Astrocyte of the cerebellum (primary cell): ENCODE measurements around the gene SAMD8.
A peak's percentile ranks its signal among the peaks of the same experiment; 100 is the strongest.

Experiments
- DNase-seq: peaks from one replicate; pipeline ENCODE4 v3.0.0-alpha.2; 2011; ENCODE audit warnings: low read depth
- H3K4me3 ChIP-seq: 2 replicates; pipeline ENCODE4 v1.5.1; 2011; ENCODE audit warnings: mild to moderate bottlenecking, low read depth, low read length, moderate library complexity
- in situ Hi-C: cut with HindIII; loops from 2 replicates; pipeline ENCODE4 v1.10.0; 2017; ENCODE audit warnings: low sequenced_read_pairs
- TF ChIP-seq, protein P1 (sequence below): IDR thresholded peaks from 2 replicates; pipeline ENCODE4 v1.5.1; 2012; ENCODE audit warnings: low read length, low read depth, moderate library complexity, mild to moderate bottlenecking; ENCODE audit errors: missing control alignments

Gene SAMD8

DNA sequence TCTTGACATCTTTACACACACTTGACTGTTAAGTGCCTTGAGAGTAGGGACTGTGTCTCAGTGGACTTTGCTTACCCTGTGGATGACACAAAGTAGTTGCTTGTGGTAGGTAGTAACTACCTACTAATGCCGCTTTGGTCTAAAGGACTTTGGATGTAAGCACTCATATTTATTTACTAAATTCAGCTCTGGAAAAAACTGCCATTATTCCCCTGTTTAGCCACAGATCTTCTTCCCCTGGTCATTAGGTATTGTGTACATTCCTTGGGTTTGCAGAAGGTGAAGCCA is 96.3 kb downstream of the SAMD8 start:
- no peak for DNase-seq
- TF ChIP-seq, protein P1, sequence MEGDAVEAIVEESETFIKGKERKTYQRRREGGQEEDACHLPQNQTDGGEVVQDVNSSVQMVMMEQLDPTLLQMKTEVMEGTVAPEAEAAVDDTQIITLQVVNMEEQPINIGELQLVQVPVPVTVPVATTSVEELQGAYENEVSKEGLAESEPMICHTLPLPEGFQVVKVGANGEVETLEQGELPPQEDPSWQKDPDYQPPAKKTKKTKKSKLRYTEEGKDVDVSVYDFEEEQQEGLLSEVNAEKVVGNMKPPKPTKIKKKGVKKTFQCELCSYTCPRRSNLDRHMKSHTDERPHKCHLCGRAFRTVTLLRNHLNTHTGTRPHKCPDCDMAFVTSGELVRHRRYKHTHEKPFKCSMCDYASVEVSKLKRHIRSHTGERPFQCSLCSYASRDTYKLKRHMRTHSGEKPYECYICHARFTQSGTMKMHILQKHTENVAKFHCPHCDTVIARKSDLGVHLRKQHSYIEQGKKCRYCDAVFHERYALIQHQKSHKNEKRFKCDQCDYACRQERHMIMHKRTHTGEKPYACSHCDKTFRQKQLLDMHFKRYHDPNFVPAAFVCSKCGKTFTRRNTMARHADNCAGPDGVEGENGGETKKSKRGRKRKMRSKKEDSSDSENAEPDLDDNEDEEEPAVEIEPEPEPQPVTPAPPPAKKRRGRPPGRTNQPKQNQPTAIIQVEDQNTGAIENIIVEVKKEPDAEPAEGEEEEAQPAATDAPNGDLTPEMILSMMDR, result no peak
- H3K4me3 ChIP-seq, result no peak overlapping the region
- in situ Hi-C loops, result no loop called here

DNA sequence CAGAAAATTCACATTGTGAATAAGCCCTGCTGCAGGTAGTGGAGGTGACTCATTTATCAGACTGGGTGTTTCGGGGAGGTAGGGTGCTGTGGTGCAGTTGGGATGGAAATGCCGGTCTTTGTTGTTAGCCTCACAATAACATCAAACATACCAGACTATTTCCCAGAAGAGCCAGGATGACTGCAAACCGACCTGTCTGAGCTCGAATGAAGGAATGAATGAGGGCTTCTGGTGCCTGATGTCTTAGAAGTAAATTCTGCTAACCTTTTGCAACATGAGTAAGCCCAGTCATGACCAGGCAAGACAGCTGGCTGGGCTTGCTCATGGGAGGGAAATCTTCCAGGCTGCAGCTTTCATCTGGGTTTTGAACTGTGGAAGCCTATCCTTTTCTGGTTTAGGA is 96.7 kb downstream of the SAMD8 start:
- H3K4me3 ChIP-seq, result no peak overlapping the region
- TF ChIP-seq, protein P1, result no peak
- in situ Hi-C loops, result no loop called here
- DNase-seq, result no peak

DNA sequence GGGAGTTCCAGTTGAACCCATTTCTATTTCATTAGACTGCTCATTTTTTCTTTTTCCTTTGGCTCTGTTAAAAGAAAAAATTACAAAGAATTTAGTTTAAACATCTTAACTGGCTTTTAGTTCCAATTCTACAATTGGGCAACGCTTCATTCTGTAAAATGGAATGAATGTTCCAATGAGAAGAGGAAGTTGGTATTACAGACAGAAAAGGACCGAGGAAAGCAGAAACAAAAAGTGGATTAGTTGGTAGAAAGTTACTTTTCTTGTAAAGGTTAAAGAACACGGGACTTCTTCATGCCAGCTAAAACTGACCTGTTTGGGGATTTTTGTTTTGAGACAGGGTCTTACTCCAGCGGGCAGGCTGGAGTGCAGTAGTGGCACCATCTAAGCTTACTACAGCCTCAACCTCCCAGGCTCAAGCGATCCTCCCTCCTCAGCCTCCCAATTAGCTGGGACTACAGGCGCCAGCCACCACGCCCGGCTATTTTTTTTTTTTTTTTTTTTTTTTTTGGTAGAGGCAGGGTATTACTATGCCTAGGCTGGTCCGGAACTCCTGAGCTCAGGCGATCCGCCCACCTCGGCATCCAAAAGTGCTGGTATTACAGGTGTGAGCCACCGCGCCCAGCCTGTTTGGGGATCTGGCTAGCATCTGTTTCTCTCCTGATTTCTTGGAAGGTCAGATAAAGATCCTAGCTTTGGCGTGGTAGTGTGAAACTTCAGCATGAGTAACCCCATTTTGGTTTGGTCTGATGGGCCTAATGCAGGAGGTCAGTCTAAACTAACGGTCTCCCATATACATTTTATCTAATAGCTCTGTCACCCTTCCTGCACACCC is 97.8 kb downstream of the SAMD8 start:
- in situ Hi-C loops, result no loop called here
- TF ChIP-seq, protein P1, result no peak
- H3K4me3 ChIP-seq, result peak overlapping the region; percentile 78
- no peak for DNase-seq

DNA sequence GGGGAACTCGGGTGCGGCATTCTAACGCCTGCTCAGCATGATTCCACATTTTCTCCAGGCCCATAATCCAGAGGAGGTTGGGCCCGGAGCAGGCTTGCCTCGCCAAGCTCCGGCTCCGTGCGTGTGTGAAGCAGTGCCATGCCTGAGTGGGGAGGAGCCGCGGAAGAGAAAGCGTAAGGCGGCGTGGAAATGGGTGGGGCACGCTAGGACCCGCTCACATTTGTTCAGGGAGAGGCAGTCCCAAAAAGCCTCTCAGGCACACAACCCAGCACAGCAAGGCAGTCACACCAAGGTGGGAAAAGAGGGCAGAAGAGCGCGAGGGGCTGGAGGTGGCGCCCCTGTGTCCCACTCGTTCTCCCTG is 98.4 kb downstream of the SAMD8 start:
- H3K4me3 ChIP-seq, result peak overlapping the region; percentile 78
- TF ChIP-seq, protein P1, result no peak
- peak; percentile 29 for DNase-seq
- in situ Hi-C loops, result no loop called here

DNA sequence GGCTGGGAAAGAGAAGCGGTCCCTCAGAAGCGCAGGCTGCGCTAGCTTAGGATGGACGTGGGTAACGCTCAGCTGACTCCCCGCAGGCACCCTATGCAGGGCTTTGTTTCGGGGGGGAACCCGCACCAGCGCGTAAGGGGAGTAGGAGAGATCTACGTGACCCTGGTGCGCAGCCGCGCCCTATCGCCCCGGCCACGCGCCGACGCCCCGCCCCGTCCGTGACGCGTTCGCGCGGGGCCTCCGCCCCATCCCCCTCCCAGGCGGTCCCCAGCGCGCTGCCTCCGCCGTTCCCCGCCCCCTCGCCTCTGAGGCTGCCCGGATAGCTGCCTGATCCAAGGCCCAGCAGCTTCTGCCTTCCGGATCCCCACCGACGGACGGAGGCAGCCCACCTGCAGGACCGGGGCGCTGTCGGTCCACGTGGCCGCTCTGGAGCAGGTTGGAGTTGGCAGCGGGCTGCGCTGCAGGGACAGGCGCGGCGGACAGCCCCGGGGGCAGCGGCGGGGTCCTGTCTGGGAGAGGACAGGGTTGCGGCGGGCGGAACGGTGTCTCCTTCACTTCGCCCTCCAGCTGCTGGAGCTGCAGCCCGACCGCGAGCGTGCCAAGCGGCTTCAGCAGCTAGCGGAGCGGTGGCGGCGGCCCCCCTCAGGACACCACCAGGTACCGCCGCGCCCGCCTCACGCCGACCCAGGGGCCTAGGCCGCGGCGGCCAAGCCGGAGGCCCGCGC is 99.0 kb downstream of the SAMD8 start, which contains the start of gene VDAC2:
Gene VDAC2 (plus strand): TSS at position 515 of the 725 bp plus-strand sequence. CDS start 363 bp downstream, outside the sequence.
- H3K4me3 ChIP-seq, result peak within 1 kb of the TSS; percentile 78
- DNase-seq, result peak; percentile 42
- in situ Hi-C loops, result no loop called here
- TF ChIP-seq, protein P1, result no peak

DNA sequence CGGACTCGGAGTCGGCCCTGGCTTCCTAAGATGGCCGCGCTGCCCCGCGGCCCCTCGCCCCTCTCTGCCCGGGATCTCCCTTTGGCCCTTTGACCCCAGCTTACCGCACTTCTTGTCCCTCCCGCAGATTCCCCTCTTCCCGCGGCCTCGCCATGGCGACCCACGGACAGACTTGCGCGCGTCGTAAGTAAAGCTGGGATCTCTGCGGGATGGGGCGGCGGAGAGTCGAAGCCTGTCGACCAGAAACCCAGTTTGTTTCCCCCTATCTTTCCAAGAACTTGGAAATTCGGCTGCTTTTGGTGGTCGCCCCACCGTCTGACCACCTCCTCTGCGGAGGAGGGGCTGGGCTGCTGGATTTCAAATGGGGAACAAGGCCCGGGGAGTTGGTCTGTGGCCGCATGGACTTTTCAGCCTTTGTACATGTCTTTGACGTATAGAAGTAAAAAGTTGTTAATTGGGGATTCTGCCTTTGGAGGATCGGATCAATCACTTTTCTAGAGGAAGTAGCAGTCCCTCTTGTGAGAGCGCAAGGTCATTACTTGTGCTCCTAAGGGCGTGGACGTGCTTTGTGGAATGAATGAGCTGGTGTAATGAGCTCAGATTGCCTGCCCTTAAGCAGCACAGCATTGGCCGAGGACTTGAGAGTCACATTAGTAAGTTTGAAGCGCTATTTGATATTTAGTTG is 99.7 kb downstream of the SAMD8 start:
- peak overlapping the region; percentile 78 for H3K4me3 ChIP-seq
- TF ChIP-seq, protein P1, result no peak
- in situ Hi-C loops, result no loop called here
- no peak for DNase-seq
